ENCODE measurements around the gene MAGEB3.

- no peak for TF ChIP-seq POLR2A (IDR thresholded peaks at IDR 0.05)
- TF ChIP-seq CTCF (IDR thresholded peaks at IDR 0.05), result no peak
Observed at GRCh38 chrX:30215357-30215843, 15.1 kb upstream of the MAGEB3 start, which contains the start of gene MAGEB2.
